Small intestine (tissue), 16 donors: ENCODE measurements around the gene GHRH. TPM values are rescaled to one million over a fixed set of nuclear protein-coding genes. Genes with fewer than 3 reads are reported as not detected.

ENCODE experiments used
- DNase-seq, 2 donors: peaks; one replicate each; pipeline versions ENCODE4 v3.0.0 to v3.0.0-alpha.2; 2013
- FAIRE-seq: peaks from 2 replicates; lab custom pipeline; 2012; peaks lifted over from hg19 to GRCh38; lab: Jason Lieb, UNC
- H3K27ac ChIP-seq, 3 donors: one replicate each; pipeline ENCODE4 v1.5.1; 2013; ENCODE audit warnings: low read length in 2 of 3, mild to moderate bottlenecking in 2 of 3, control low read depth in 1 of 3, inconsistent platforms in 1 of 3, low read depth in 1 of 3, moderate library complexity in 1 of 3
- H3K27me3 ChIP-seq, 3 donors: one replicate each; pipeline ENCODE4 v1.6.1; 2013; ENCODE audit warnings: low read length in 3 of 3, inconsistent platforms in 1 of 3; ENCODE audit not compliant: control insufficient read depth in 3 of 3, insufficient read depth in 3 of 3
- H3K36me3 ChIP-seq, 3 donors: one replicate each; pipeline ENCODE4 v1.6.1; 2013; ENCODE audit warnings: low read length in 3 of 3, inconsistent platforms in 1 of 3, low read depth in 1 of 3, mild to moderate bottlenecking in 1 of 3, moderate library complexity in 1 of 3; ENCODE audit not compliant: control insufficient read depth in 3 of 3, insufficient read depth in 2 of 3
- H3K4me1 ChIP-seq, 3 donors: one replicate each; pipeline ENCODE4 v1.6.1; 2013; ENCODE audit warnings: low read length in 2 of 3, inconsistent platforms in 1 of 3, low read depth in 1 of 3, mild to moderate bottlenecking in 1 of 3, moderate library complexity in 1 of 3; ENCODE audit not compliant: control insufficient read depth in 3 of 3, insufficient read depth in 2 of 3
- H3K4me3 ChIP-seq, 3 donors: one replicate each; pipeline ENCODE4 v1.5.1; 2013; ENCODE audit warnings: low read length in 3 of 3, control low read depth in 1 of 3, inconsistent platforms in 1 of 3, low read depth in 1 of 3, mild to moderate bottlenecking in 1 of 3, moderate library complexity in 1 of 3
- H3K9me3 ChIP-seq, 2 donors: one replicate each; pipeline ENCODE4 v1.6.1; 2013; ENCODE audit warnings: low read depth in 1 of 2, low read length in 1 of 2; ENCODE audit not compliant: control insufficient read depth in 2 of 2, insufficient read depth in 1 of 2
- WGBS, 3 donors: extraction: QIAGEN DNeasy Blood & Tissue Kit; methylation state at CpG; one replicate each; pipeline ENCODE4 v1.1.7; 2013; 5-methylcytosine and 5-hydroxymethylcytosine counted together
- long read RNA-seq, 10 donors: transcript quantifications; one replicate each; lab custom pipeline, GENCODE V29; 2026
- polyA plus RNA-seq, 4 donors: library from polyadenylated mRNA; stranded (reverse) in 3 of 4; unstranded in 1 of 4; fragments of 200-250 nt in 3 of 4; fragments of 120-200 nt in 1 of 4; gene quantifications; one replicate each; pipeline versions ENCODE4 v1.2.1 to v1.2.3, GENCODE V29; 2013
- donor health status: healthy with polysubstance abuse.
- donor health status: control.
- donor health status: control.
- donor health status: Bipolar disorder and iron deficiency.
- donor health status: healthy.

The GHRH gene, protein sequence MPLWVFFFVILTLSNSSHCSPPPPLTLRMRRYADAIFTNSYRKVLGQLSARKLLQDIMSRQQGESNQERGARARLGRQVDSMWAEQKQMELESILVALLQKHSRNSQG
- not detected for polyA plus RNA-seq
- long read RNA-seq, donor 1, partial matches to known transcripts, result 187 of 217 reads
- long read RNA-seq, donor 1, other reads (novel, unspliced or antisense), result 30 of 217 reads
- long read RNA-seq, donor 2, result 0 reads
- long read RNA-seq, donor 3, result 0 reads
- long read RNA-seq, donor 4, result 0 reads
- long read RNA-seq, donor 5, result 0 reads
- long read RNA-seq, donor 6, partial matches to known transcripts, result 0 of 1 reads
- long read RNA-seq, donor 6, other reads (novel, unspliced or antisense), result 0 of 1 reads
- long read RNA-seq, donor 7, result 0 reads
- long read RNA-seq, donor 8, result 0 reads
- long read RNA-seq, donor 9, result 0 reads
- long read RNA-seq, donor 10, result 0 reads

DNA sequence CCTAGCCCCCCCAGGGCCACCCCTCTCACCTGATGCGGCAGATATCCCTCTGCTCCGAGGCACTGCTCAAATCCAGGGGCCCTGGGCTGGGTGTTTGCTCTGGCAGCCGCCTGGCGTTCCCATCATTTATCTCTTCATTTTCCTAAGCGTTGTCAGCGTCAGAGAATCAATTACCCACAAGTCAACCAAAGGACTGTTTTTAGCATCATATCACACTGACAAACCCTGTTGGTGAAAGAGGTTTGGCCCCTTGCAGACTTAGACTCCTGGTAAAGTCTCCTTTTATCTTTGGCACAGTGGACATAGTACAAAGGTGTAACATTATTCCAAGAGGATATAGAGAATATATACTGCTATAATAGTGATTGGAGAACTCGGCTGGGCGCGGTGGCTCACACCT is at the start of gene GHRH:
TSS of gene GHRH (minus strand) at position 101 of the 400 bp plus-strand sequence. CDS start 4,925 bp downstream, outside the sequence.
- WGBS, 3 donors, result 44 to 68% (median 60%) methylated on average over 9 of the region's 9 CpGs
- no peak within 1 kb of the TSS for H3K4me3 ChIP-seq
- H3K27ac ChIP-seq, result no peak within 1 kb of the TSS
- no peaks in the 10 kb centered on the region for H3K9me3 ChIP-seq
- no peaks in the 10 kb centered on the region for H3K36me3 ChIP-seq
- no peaks in the 10 kb centered on the region for H3K27me3 ChIP-seq
- DNase-seq (peak; percentile 20 to 23), FAIRE-seq (no peak)
- peaks cover 0 to 5% (median 0%) of the 10 kb centered on the region in 3 donors for H3K4me1 ChIP-seq

DNA sequence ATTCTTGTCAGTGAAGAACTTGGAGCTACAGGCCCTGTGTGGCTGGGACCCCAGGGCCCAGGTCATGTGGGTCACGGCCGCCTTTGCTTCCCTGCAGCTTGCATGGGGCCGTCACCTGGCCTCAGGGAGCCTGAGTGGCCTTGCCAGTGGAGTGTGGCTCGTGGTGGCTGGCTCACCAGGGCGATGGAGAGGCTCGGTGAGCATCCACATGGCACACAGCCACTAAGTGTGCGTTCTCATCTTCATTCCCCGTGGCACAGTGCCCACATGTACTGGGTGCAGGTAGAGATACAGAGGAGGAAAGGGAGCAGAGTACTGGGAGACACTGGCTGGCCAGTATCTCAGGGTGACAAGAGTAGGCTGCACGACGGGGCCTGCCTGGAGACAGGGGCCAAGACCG is 49.3 kb upstream of the GHRH start:
- Histone ChIP-seq H3K4me1 (peaks cover 10 to 73% (median 10%) of the 10 kb centered on the region in 3 donors), H3K27ac (peak overlapping the region in 1 of 3 donors; percentile 17), H3K27me3 (no peaks in the 10 kb centered on the region), H3K4me3 (no peak overlapping the region), H3K36me3 (peaks cover 0 to 76% (median 11%) of the 10 kb centered on the region in 3 donors), H3K9me3 (no peaks in the 10 kb centered on the region)
- WGBS, 3 donors, result 84 to 90% (median 84%) methylated on average over 11 of the region's 11 CpGs
- no peak for DNase-seq
- no peak for FAIRE-seq

DNA sequence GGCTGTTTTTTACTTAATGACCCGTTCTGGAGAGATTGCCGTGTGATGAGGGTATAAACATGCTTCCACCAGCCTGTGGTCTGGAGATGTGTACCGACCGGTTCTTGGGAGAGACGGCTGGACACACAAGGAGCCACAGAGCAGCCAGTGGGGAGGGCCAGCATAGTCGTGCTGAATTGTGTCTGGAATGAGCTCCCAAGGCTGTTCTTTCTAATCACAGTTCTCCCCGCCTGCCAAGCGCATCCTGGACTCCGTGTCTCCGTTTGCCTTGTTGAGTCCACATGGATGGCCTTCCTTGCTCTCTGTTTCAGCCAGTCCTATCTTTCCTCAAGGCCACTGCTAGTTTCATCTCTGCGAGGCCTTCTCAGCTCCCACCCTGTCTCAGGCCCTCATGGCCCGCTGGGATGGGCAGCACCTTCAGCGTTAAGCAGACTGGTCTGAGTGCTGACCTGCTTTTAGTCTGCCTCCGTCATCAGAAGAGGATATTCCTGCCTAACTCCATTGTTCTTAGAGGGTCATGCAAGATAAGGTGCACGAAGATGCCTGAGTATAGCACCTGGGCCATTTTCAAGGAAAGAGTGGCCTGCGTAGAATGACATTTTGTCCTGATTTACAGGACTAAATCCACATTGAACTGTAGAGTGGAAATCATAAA is 48.4 kb upstream of the GHRH start:
- Histone ChIP-seq H3K4me3 (no peak overlapping the region), H3K27me3 (no peaks in the 10 kb centered on the region), H3K9me3 (no peaks in the 10 kb centered on the region), H3K4me1 (peaks cover 10 to 69% (median 10%) of the 10 kb centered on the region in 3 donors), H3K36me3 (peaks cover 0 to 72% (median 11%) of the 10 kb centered on the region in 3 donors), H3K27ac (peak overlapping the region in 1 of 3 donors; percentile 100)
- 70 to 81% (median 80%) methylated on average over 16 of the region's 16 CpGs for WGBS, 3 donors
- DNase-seq (no peak), FAIRE-seq (no peak)

DNA sequence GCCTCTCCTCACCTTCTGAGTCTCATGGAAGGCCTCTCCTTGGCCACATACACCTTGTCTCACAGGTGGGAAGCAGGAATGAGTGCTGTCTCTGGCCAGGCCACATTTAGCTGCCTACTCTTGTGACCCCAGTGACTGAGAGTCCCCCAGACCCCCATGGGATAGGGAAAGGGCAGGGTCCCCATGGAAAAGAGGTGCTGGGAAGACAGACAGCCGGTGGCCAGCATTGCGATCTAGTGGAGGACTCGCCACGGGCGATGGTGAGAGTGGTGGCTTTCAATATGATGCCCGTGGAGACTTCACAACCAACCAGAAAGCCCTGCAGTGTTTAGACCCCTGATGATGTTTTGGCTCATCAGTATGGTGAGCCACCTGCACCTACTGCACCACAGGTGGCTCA is 47.7 kb upstream of the GHRH start:
- DNase-seq (no peak), FAIRE-seq (no peak)
- peaks cover 10 to 63% (median 10%) of the 10 kb centered on the region in 3 donors for H3K4me1 ChIP-seq
- WGBS, 3 donors, result 96 to 99% (median 96%) methylated on average over 6 of the region's 6 CpGs
- H3K27ac ChIP-seq, result peak overlapping the region; percentile 92 to 100 (median 94)
- no peaks in the 10 kb centered on the region for H3K27me3 ChIP-seq
- no peak overlapping the region for H3K4me3 ChIP-seq
- H3K36me3 ChIP-seq, result peaks cover 0 to 70% (median 11%) of the 10 kb centered on the region in 3 donors
- H3K9me3 ChIP-seq, result no peaks in the 10 kb centered on the region

DNA sequence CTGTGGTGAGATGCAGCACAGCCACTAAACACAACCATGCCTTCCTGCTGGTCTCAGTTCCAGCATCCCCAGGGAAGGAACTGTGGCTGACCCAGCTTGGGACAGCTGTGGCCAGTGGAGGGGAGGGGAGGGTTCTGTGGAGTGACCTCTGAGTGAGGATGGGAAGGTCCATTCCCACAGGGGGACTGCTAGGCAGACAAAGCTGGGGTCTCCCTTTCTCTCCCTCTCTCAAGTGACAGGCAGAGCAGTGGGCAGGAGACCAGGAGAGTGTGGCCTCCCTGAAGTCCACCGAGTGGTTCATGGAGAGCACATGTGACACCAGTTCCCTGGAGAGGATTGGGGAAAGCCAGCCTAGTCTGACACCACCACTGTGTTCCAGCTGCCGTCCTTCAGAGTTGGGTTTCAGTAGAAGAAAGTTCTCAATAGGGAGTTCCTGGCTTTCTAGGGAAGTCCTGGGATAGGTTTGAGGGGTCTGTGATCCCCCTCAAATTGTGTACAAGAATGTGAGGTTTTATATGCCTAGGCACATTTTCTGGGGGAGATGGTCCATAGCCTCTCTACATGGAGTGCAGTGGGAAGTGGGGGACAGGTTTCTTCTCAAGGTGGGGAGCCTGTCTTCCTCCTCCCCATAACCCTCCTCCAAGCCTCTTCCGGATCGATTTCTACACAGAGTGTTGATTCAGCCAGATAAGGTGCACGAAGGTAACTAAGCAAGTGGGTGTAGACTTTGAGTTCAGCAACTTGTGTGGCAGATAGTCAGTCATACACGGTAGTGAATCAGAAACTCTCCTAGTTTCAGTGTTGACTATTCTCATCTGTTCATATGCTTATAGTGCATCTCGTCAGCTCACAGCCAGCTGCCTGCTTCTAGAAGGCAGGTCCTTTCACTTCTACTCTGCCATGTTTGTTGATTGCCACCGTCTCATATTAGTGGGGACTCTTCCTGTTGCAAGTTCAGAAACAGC is 46.8 kb upstream of the GHRH start:
- Histone ChIP-seq H3K4me3 (no peak overlapping the region), H3K9me3 (no peaks in the 10 kb centered on the region), H3K4me1 (peaks cover 10 to 59% (median 10%) of the 10 kb centered on the region in 3 donors), H3K27ac (peak overlapping the region; percentile 92 to 100 (median 94)), H3K36me3 (peaks cover 3 to 64% (median 8%) of the 10 kb centered on the region in 3 donors), H3K27me3 (no peaks in the 10 kb centered on the region)
- FAIRE-seq, result no peak
- DNase-seq, result peak; percentile 87 to 92
- 16 to 52% (median 33%) methylated on average over 8 of the region's 8 CpGs for WGBS, 3 donors

DNA sequence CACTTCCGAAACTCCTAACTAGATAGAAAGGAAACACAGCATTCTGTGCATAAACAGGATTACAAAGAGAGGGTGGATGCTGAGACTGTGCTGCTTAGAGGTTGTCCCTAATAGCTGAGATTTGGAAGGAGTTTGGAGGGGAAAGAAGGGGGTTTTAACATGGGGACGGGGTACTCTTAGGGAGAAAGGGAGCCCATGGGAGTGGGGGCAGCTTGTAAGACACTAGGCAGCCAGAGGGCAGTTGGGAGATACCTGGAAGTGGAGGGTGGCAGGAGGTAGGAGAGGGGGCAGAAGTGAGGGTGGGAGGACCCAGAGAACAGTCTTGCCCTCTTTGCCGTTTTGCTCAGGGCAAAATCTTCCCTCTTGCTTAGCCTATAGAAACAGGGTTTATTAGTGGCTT is 44.2 kb upstream of the GHRH start:
- H3K4me1 ChIP-seq, result peaks cover 10 to 61% (median 10%) of the 10 kb centered on the region in 3 donors
- DNase-seq (no peak), FAIRE-seq (no peak)
- no peaks in the 10 kb centered on the region for H3K27me3 ChIP-seq
- no peak overlapping the region for H3K27ac ChIP-seq
- H3K9me3 ChIP-seq, result no peaks in the 10 kb centered on the region
- H3K36me3 ChIP-seq, result peaks cover 8 to 66% (median 16%) of the 10 kb centered on the region in 3 donors
- WGBS, 3 donors, result 72 to 84% (median 84%) methylated on average over 3 of the region's 3 CpGs
- H3K4me3 ChIP-seq, result no peak overlapping the region

DNA sequence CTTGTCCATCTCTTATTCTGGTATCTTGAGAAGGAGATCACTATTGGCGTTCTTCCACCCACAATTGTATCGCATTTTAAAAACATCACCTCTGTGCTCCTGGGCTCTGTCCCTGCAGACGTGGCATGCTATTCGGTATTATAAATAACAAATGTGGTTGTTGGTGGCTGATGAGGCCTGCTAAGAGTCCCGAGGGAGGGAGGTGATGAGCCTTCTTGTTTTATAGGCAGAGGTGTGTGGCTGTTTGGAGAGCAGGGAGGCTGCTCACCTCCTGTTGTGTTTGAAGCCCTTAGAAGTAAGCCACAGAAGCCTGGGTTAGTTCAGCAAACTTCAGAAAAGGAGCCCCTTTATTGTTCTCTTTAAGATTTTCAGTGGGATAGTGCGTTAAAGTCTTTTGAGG is 43.5 kb upstream of the GHRH start:
- no peak for FAIRE-seq
- Histone ChIP-seq H3K4me3 (no peak overlapping the region), H3K4me1 (peaks cover 10 to 57% (median 10%) of the 10 kb centered on the region in 3 donors), H3K36me3 (peaks cover 8 to 61% (median 11%) of the 10 kb centered on the region in 3 donors), H3K27me3 (no peaks in the 10 kb centered on the region), H3K9me3 (no peaks in the 10 kb centered on the region), H3K27ac (no peak overlapping the region)
- no peak for DNase-seq
- 75 to 82% (median 76%) methylated on average over 6 of the region's 6 CpGs for WGBS, 3 donors
